ENCODE measurements around the gene IL1R2. TPM values are rescaled to one million over a fixed set of nuclear protein-coding genes. Genes with fewer than 3 reads are reported as not detected.

IL1R2 gene
- total RNA-seq, 1 experiment from 2014 or later = 10.1 TPM

DNA sequence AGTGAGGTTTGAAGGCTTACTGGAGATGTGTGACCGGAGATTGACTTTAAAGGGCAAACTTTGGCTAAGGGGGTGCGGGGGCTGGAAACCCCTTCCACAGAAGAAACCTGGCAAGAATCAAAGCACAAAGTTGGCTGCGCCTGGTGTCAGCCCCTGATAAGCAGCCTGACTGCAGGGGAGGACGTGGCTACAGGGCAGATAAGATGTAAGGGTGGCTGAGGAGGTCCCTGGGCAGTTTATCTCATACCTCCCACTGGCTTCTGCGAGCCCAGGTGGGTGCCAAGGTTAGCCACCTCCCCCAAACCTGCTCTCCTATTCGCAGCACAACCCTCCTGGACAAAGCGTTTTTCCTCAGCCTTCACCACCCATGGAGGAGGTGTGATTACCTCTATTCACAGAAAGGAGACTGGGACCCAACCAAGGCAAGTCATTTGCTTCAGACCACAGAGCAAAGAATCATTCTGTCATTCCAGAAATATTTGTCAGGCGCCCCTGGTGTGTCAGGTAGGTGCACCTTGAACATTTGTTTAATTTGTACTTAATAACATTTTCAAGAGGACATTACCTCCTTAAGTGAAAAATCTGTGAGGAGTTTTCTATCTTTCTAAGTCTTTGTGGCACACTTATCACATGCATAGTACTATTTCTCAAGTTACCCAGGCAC lies 77.7 kb downstream of the IL1R2 start:
- TF ChIP-seq, protein P1, sequence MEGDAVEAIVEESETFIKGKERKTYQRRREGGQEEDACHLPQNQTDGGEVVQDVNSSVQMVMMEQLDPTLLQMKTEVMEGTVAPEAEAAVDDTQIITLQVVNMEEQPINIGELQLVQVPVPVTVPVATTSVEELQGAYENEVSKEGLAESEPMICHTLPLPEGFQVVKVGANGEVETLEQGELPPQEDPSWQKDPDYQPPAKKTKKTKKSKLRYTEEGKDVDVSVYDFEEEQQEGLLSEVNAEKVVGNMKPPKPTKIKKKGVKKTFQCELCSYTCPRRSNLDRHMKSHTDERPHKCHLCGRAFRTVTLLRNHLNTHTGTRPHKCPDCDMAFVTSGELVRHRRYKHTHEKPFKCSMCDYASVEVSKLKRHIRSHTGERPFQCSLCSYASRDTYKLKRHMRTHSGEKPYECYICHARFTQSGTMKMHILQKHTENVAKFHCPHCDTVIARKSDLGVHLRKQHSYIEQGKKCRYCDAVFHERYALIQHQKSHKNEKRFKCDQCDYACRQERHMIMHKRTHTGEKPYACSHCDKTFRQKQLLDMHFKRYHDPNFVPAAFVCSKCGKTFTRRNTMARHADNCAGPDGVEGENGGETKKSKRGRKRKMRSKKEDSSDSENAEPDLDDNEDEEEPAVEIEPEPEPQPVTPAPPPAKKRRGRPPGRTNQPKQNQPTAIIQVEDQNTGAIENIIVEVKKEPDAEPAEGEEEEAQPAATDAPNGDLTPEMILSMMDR (IDR thresholded peaks at IDR 0.05; ENCODE audit: insufficient read depth in 1 of 2, low read depth in 1 of 2, low read length in 1 of 2, severe bottlenecking in 1 of 2, unreplicated experiment in 1 of 2) = no peak
- Mint-ChIP-seq H3K36me3 (ENCODE audit: insufficient read depth, unreplicated experiment) (peaks cover 16% of the 10 kb centered on the region), H3K4me1 (ENCODE audit: low read depth, unreplicated experiment) (peaks cover 30% of the 10 kb centered on the region), H3K27ac (ENCODE audit: unreplicated experiment) (no peak overlapping the region), H3K27me3 (ENCODE audit: insufficient read depth, unreplicated experiment) (no peaks in the 10 kb centered on the region), H3K4me3 (ENCODE audit: unreplicated experiment) (no peak overlapping the region), H3K9me3 (ENCODE audit: unreplicated experiment) (peaks cover 21% of the 10 kb centered on the region)
- peaks cover 5% of the 10 kb centered on the region; the same call in 1 of the 2 replicates for H3K9me3 ChIP-seq
- no TSS peak for BruUV-seq (replicated peaks)
- POLR2A ChIA-PET = no interaction called here
- intact Hi-C loops (cut with micrococcal nuclease; ENCODE audit: unreplicated experiment) = loop anchor here (5.0 kb wide), 1 partner anchor 42 kb away; no protein-coding TSS in a partner anchor
- no peaks in the 10 kb centered on the region for H3K27me3 ChIP-seq (replicated peaks; ENCODE audit: control insufficient read depth, insufficient read depth, low read length)
- no peaks in the 10 kb centered on the region; the same call in 1 of the 2 replicates for H3K36me3 ChIP-seq (ENCODE audit: control insufficient read depth, insufficient read depth, low read length)
- CTCF ChIA-PET = no interaction called here
- no peak for DNase-seq
- no peak overlapping the region for H3K4me3 ChIP-seq (ENCODE audit: low read depth, low read length)
- H3K4me1 ChIP-seq = peaks cover 28% of the 10 kb centered on the region

DNA sequence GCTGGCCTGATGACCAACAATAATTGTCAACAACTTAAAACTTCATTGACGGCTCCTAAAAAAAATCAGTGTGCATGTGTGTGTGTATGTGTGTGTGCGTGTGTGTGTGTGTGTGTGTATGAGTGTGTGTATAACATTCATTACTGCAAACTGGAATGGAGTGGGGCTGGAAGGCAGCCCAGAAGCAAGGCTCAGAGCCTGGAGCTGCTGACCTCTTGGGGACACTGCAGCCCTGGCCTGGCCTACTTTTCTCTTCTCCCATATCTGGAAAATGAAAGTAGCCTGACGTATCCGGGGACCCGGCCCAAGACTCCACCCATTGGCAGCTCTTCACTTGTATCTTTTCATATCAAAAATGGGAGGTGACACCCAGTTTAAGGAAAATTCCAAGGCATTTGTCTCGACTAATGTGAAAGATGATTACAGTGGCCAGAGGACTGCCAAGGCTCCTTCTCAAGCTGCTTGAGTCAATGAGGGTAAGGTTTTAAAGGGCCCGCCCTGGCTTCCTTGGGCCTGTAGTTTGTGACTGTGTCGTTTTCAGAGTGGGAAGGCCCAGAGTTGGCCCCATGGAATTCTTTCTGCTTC lies 78.4 kb downstream of the IL1R2 start:
- TF ChIP-seq, protein P1 (IDR thresholded peaks at IDR 0.05; ENCODE audit: insufficient read depth in 1 of 2, low read depth in 1 of 2, low read length in 1 of 2, severe bottlenecking in 1 of 2, unreplicated experiment in 1 of 2) = no peak
- no TSS peak for BruUV-seq (replicated peaks)
- H3K27me3 ChIP-seq (replicated peaks; ENCODE audit: control insufficient read depth, insufficient read depth, low read length) = no peaks in the 10 kb centered on the region
- Mint-ChIP-seq H3K36me3 (ENCODE audit: insufficient read depth, unreplicated experiment) (peaks cover 11% of the 10 kb centered on the region), H3K4me1 (ENCODE audit: low read depth, unreplicated experiment) (peaks cover 23% of the 10 kb centered on the region), H3K4me3 (ENCODE audit: unreplicated experiment) (no peak overlapping the region), H3K27me3 (ENCODE audit: insufficient read depth, unreplicated experiment) (no peaks in the 10 kb centered on the region), H3K27ac (ENCODE audit: unreplicated experiment) (peak overlapping the region; percentile 54), H3K9me3 (ENCODE audit: unreplicated experiment) (peaks cover 14% of the 10 kb centered on the region)
- POLR2A ChIA-PET = no interaction called here
- H3K9me3 ChIP-seq = peaks cover 5% of the 10 kb centered on the region; the same call in 1 of the 2 replicates
- no peak overlapping the region for H3K4me3 ChIP-seq (ENCODE audit: low read depth, low read length)
- H3K36me3 ChIP-seq (ENCODE audit: control insufficient read depth, insufficient read depth, low read length) = no peaks in the 10 kb centered on the region; the same call in 1 of the 2 replicates
- CTCF ChIA-PET = no interaction called here
- peaks cover 21% of the 10 kb centered on the region for H3K4me1 ChIP-seq
- intact Hi-C loops (cut with micrococcal nuclease; ENCODE audit: unreplicated experiment) = no loop called here
- DNase-seq = peak in 1 of 2 experiments; percentile 26

GRCh38 chr2:102072741-102073140 lies 81.0 kb downstream of the IL1R2 start:
- H3K27ac Mint-ChIP-seq (ENCODE audit: unreplicated experiment) = no peak overlapping the region
- no peak overlapping the region for H3K4me3 Mint-ChIP-seq (ENCODE audit: unreplicated experiment)
- intact Hi-C loops (cut with micrococcal nuclease; ENCODE audit: unreplicated experiment) = no loop called here
- Histone ChIP-seq H3K27me3 (replicated peaks; ENCODE audit: control insufficient read depth, insufficient read depth, low read length) (no peaks in the 10 kb centered on the region), H3K36me3 (ENCODE audit: control insufficient read depth, insufficient read depth, low read length) (no peaks in the 10 kb centered on the region), H3K4me1 (peaks cover 16% of the 10 kb centered on the region), H3K9me3 (peaks cover 8% of the 10 kb centered on the region; the same call in 1 of the 2 replicates), H3K4me3 (ENCODE audit: low read depth, low read length) (no peak overlapping the region)
- no TSS peak for BruUV-seq (replicated peaks)
- peaks cover 14% of the 10 kb centered on the region for H3K9me3 Mint-ChIP-seq (ENCODE audit: unreplicated experiment)
- no peak for DNase-seq
- TF ChIP-seq, protein P1 (IDR thresholded peaks at IDR 0.05; ENCODE audit: insufficient read depth in 1 of 2, low read depth in 1 of 2, low read length in 1 of 2, severe bottlenecking in 1 of 2, unreplicated experiment in 1 of 2) = no peak
- ChIA-PET CTCF (no interaction called here), POLR2A (no interaction called here)
- H3K36me3 Mint-ChIP-seq (ENCODE audit: insufficient read depth, unreplicated experiment) = no peaks in the 10 kb centered on the region
- H3K4me1 Mint-ChIP-seq (ENCODE audit: low read depth, unreplicated experiment) = peaks cover 8% of the 10 kb centered on the region
- H3K27me3 Mint-ChIP-seq (ENCODE audit: insufficient read depth, unreplicated experiment) = no peaks in the 10 kb centered on the region
